Measurements from ENCODE around the gene CDKL5. TPM values are rescaled to one million over a fixed set of nuclear protein-coding genes. Genes with fewer than 3 reads are reported as not detected.

CDKL5 gene
- total and polyA plus RNA-seq, 7 experiments from 2014 or later = 1.2 to 7.0 (median 4.3) TPM

DNA sequence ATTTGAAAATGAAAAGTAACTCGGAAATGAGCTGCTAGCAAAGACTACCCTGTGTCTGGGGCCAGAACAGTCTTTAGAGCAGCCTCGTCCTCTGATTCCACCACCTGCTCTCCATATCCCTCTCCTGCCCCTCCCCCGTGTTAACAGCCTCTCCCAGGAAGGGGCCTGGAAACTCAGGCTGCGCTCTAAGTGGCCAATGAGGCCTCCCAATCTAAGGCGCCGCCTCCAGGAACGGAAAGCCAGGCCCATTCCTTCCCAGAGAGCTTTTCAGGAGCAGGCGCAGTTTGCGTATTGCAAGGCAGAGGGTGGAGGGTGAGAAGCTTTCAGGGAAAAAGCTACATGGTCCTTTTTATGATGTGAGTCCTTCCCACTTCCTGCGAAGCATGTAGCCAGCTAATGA lies 215.3 kb downstream of the CDKL5 start:
- ATAC-seq = no peak
- H3K4me1 Mint-ChIP-seq = no peaks in the 10 kb centered on the region
- H3K27me3 Mint-ChIP-seq = no peaks in the 10 kb centered on the region
- no peak overlapping the region for H3K27ac Mint-ChIP-seq
- no peaks in the 10 kb centered on the region for H3K27me3 ChIP-seq (ENCODE audit: control insufficient read depth in 2 of 2, insufficient read depth in 2 of 2, low read length in 2 of 2)
- intact Hi-C loops (cut with micrococcal nuclease) = no loop called here
- no peak for DNase-seq
- peaks cover 0 to 4% (median 0%) of the 10 kb centered on the region in 5 donors for H3K36me3 Mint-ChIP-seq
- no peaks in the 10 kb centered on the region for H3K9me3 ChIP-seq (ENCODE audit: control insufficient read depth in 2 of 3, low read length in 3 of 3)
- no peaks in the 10 kb centered on the region for H3K4me1 ChIP-seq (ENCODE audit: control insufficient read depth in 2 of 2, insufficient read depth in 2 of 2, low read length in 2 of 2)
- POLR2A ChIA-PET = no interaction called here
- H3K4me3 ChIP-seq (ENCODE audit: low read length) = no peak overlapping the region
- no peak overlapping the region for H3K4me3 Mint-ChIP-seq
- no peak overlapping the region for H3K27ac ChIP-seq (ENCODE audit: low read depth, low read length)
- no peaks in the 10 kb centered on the region for H3K36me3 ChIP-seq (ENCODE audit: control insufficient read depth in 2 of 3, insufficient read depth in 3 of 3, low read length in 3 of 3)
- CTCF ChIA-PET = no interaction called here
- H3K9me3 Mint-ChIP-seq = peaks cover 0 to 2% (median 0%) of the 10 kb centered on the region in 11 donors

DNA sequence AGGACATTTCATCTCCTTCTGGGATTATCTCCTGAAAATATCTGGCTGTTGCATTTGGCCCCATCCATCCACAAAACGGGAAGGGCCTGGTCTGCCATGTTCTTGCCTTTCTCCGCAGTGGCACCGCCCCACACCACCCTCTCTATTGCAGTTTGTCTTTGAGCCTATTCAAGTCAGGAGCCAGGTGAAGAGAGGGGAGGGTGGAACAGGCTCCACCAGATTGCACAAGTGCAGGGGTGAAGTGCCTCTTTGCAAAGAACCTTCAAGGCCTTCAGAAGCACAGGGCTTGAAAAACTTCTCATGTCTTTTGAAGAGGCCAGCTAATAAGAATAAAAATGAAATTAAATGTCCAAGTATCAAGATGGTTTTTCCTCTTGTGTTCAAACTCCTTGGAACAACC lies 217.8 kb downstream of the CDKL5 start:
- ChIA-PET CTCF (no interaction called here), POLR2A (no interaction called here)
- intact Hi-C loops (cut with micrococcal nuclease) = no loop called here
- H3K36me3 ChIP-seq (ENCODE audit: control insufficient read depth in 2 of 3, insufficient read depth in 3 of 3, low read length in 3 of 3) = no peaks in the 10 kb centered on the region
- no peak overlapping the region for H3K27ac Mint-ChIP-seq
- peaks cover 0 to 3% (median 0%) of the 10 kb centered on the region in 5 donors for H3K36me3 Mint-ChIP-seq
- DNase-seq (no peak), ATAC-seq (no peak)
- H3K9me3 ChIP-seq (ENCODE audit: control insufficient read depth in 2 of 3, low read length in 3 of 3) = no peaks in the 10 kb centered on the region
- no peaks in the 10 kb centered on the region for H3K27me3 Mint-ChIP-seq
- peaks cover 0 to 3% (median 0%) of the 10 kb centered on the region in 11 donors for H3K9me3 Mint-ChIP-seq
- H3K4me3 Mint-ChIP-seq = no peak overlapping the region
- no peak overlapping the region for H3K4me3 ChIP-seq (ENCODE audit: low read length)
- no peaks in the 10 kb centered on the region for H3K4me1 Mint-ChIP-seq
- no peaks in the 10 kb centered on the region for H3K4me1 ChIP-seq (ENCODE audit: control insufficient read depth in 2 of 2, insufficient read depth in 2 of 2, low read length in 2 of 2)
- no peak overlapping the region for H3K27ac ChIP-seq (ENCODE audit: low read depth, low read length)
- no peaks in the 10 kb centered on the region for H3K27me3 ChIP-seq (ENCODE audit: control insufficient read depth in 2 of 2, insufficient read depth in 2 of 2, low read length in 2 of 2)

GRCh38 chrX:18643853-18644252 lies 218.4 kb downstream of the CDKL5 start:
- Mint-ChIP-seq H3K9me3 (peaks cover 0 to 3% (median 0%) of the 10 kb centered on the region in 11 donors), H3K4me1 (no peaks in the 10 kb centered on the region), H3K27ac (no peak overlapping the region), H3K27me3 (no peaks in the 10 kb centered on the region), H3K36me3 (peaks cover 0 to 3% (median 0%) of the 10 kb centered on the region in 5 donors), H3K4me3 (no peak overlapping the region)
- ChIA-PET POLR2A (no interaction called here), CTCF (no interaction called here)
- intact Hi-C loops (cut with micrococcal nuclease) = no loop called here
- H3K36me3 ChIP-seq (ENCODE audit: control insufficient read depth in 2 of 3, insufficient read depth in 3 of 3, low read length in 3 of 3) = no peaks in the 10 kb centered on the region
- no peaks in the 10 kb centered on the region for H3K27me3 ChIP-seq (ENCODE audit: control insufficient read depth in 2 of 2, insufficient read depth in 2 of 2, low read length in 2 of 2)
- no peak for DNase-seq
- no peak overlapping the region for H3K4me3 ChIP-seq (ENCODE audit: low read length)
- H3K4me1 ChIP-seq (ENCODE audit: control insufficient read depth in 2 of 2, insufficient read depth in 2 of 2, low read length in 2 of 2) = no peaks in the 10 kb centered on the region
- H3K9me3 ChIP-seq (ENCODE audit: control insufficient read depth in 2 of 3, low read length in 3 of 3) = no peaks in the 10 kb centered on the region
- ATAC-seq = no peak
- no peak overlapping the region for H3K27ac ChIP-seq (ENCODE audit: low read depth, low read length)

- no peaks in the 10 kb centered on the region for H3K4me1 ChIP-seq (ENCODE audit: control insufficient read depth in 2 of 2, insufficient read depth in 2 of 2, low read length in 2 of 2)
- Mint-ChIP-seq H3K27me3 (no peaks in the 10 kb centered on the region), H3K4me1 (no peaks in the 10 kb centered on the region), H3K4me3 (no peak overlapping the region), H3K36me3 (peaks cover 0 to 3% (median 0%) of the 10 kb centered on the region in 5 donors), H3K27ac (no peak overlapping the region), H3K9me3 (peaks cover 0 to 3% (median 0%) of the 10 kb centered on the region in 11 donors)
- CTCF ChIA-PET = no interaction called here
- intact Hi-C loops (cut with micrococcal nuclease) = no loop called here
- H3K36me3 ChIP-seq (ENCODE audit: control insufficient read depth in 2 of 3, insufficient read depth in 3 of 3, low read length in 3 of 3) = no peaks in the 10 kb centered on the region
- DNase-seq (no peak), ATAC-seq (no peak)
- H3K27me3 ChIP-seq (ENCODE audit: control insufficient read depth in 2 of 2, insufficient read depth in 2 of 2, low read length in 2 of 2) = no peaks in the 10 kb centered on the region
- H3K9me3 ChIP-seq (ENCODE audit: control insufficient read depth in 2 of 3, low read length in 3 of 3) = no peaks in the 10 kb centered on the region
- POLR2A ChIA-PET = interaction anchor here (0.6 kb wide), 1 partner anchor 264 kb away, joined by 5 read pairs; no protein-coding TSS in a partner anchor
- H3K27ac ChIP-seq (ENCODE audit: low read depth, low read length) = no peak overlapping the region
- H3K4me3 ChIP-seq (ENCODE audit: low read length) = no peak overlapping the region
Measured at GRCh38 chrX:18647621-18648020, 222.2 kb downstream of the CDKL5 start.

GRCh38 chrX:18649498-18649951 lies 224.1 kb downstream of the CDKL5 start:
- H3K4me3 ChIP-seq (ENCODE audit: low read length) = no peak overlapping the region
- peaks cover 0 to 3% (median 0%) of the 10 kb centered on the region in 11 donors for H3K9me3 Mint-ChIP-seq
- H3K9me3 ChIP-seq (ENCODE audit: control insufficient read depth in 2 of 3, low read length in 3 of 3) = no peaks in the 10 kb centered on the region
- no peak for ATAC-seq
- no peaks in the 10 kb centered on the region for H3K4me1 ChIP-seq (ENCODE audit: control insufficient read depth in 2 of 2, insufficient read depth in 2 of 2, low read length in 2 of 2)
- H3K36me3 ChIP-seq (ENCODE audit: control insufficient read depth in 2 of 3, insufficient read depth in 3 of 3, low read length in 3 of 3) = no peaks in the 10 kb centered on the region
- CTCF ChIA-PET = no interaction called here
- no peaks in the 10 kb centered on the region for H3K27me3 ChIP-seq (ENCODE audit: control insufficient read depth in 2 of 2, insufficient read depth in 2 of 2, low read length in 2 of 2)
- intact Hi-C loops (cut with micrococcal nuclease) = no loop called here
- no peaks in the 10 kb centered on the region for H3K27me3 Mint-ChIP-seq
- no peak overlapping the region for H3K27ac ChIP-seq (ENCODE audit: low read depth, low read length)
- POLR2A ChIA-PET = no interaction called here
- no peak overlapping the region for H3K4me3 Mint-ChIP-seq
- no peaks in the 10 kb centered on the region for H3K4me1 Mint-ChIP-seq
- H3K27ac Mint-ChIP-seq = no peak overlapping the region
- no peak for DNase-seq
- peaks cover 0 to 3% (median 0%) of the 10 kb centered on the region in 5 donors for H3K36me3 Mint-ChIP-seq

- Histone ChIP-seq H3K4me1 (ENCODE audit: control insufficient read depth in 2 of 2, insufficient read depth in 2 of 2, low read length in 2 of 2) (no peaks in the 10 kb centered on the region), H3K36me3 (ENCODE audit: control insufficient read depth in 2 of 3, insufficient read depth in 3 of 3, low read length in 3 of 3) (no peaks in the 10 kb centered on the region), H3K4me3 (ENCODE audit: low read length) (no peak overlapping the region), H3K27ac (ENCODE audit: low read depth, low read length) (no peak overlapping the region), H3K27me3 (ENCODE audit: control insufficient read depth in 2 of 2, insufficient read depth in 2 of 2, low read length in 2 of 2) (no peaks in the 10 kb centered on the region), H3K9me3 (ENCODE audit: control insufficient read depth in 2 of 3, low read length in 3 of 3) (no peaks in the 10 kb centered on the region)
- Mint-ChIP-seq H3K27ac (no peak overlapping the region), H3K4me1 (no peaks in the 10 kb centered on the region), H3K36me3 (peaks cover 0 to 3% (median 0%) of the 10 kb centered on the region in 5 donors), H3K9me3 (peaks cover 0 to 3% (median 0%) of the 10 kb centered on the region in 11 donors), H3K4me3 (no peak overlapping the region), H3K27me3 (no peaks in the 10 kb centered on the region)
- ChIA-PET CTCF (no interaction called here), POLR2A (no interaction called here)
- ATAC-seq (no peak), DNase-seq (no peak)
- intact Hi-C loops (cut with micrococcal nuclease) = no loop called here
Measured at GRCh38 chrX:18650662-18651061, 225.3 kb downstream of the CDKL5 start.

DNA sequence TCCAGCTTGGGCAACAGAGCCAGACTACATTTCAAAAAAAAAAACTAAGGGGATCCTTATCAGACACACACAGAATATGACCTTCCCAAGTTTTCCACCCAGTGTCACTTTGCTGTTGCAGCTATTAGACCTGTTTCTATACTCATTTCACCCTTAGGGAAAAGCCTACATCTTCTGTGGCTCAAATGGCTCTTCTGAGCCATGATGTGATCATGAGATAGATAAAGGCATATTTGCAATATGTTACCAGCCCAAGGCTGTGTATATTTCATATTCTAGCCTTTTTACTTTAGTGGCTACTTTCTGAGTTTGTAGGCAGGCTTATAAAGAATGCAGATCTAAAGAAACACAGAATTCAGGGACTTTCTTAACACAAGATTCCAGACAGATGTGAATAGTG lies 227.2 kb downstream of the CDKL5 start:
- ATAC-seq = no peak
- CTCF ChIA-PET = no interaction called here
- peaks cover 0 to 2% (median 0%) of the 10 kb centered on the region in 11 donors for H3K9me3 Mint-ChIP-seq
- POLR2A ChIA-PET = no interaction called here
- intact Hi-C loops (cut with micrococcal nuclease) = no loop called here
- Histone ChIP-seq H3K36me3 (ENCODE audit: control insufficient read depth in 2 of 3, insufficient read depth in 3 of 3, low read length in 3 of 3) (no peaks in the 10 kb centered on the region), H3K27ac (ENCODE audit: low read depth, low read length) (no peak overlapping the region), H3K9me3 (ENCODE audit: control insufficient read depth in 2 of 3, low read length in 3 of 3) (no peaks in the 10 kb centered on the region), H3K27me3 (ENCODE audit: control insufficient read depth in 2 of 2, insufficient read depth in 2 of 2, low read length in 2 of 2) (no peaks in the 10 kb centered on the region), H3K4me1 (ENCODE audit: control insufficient read depth in 2 of 2, insufficient read depth in 2 of 2, low read length in 2 of 2) (no peaks in the 10 kb centered on the region), H3K4me3 (ENCODE audit: low read length) (no peak overlapping the region)
- H3K4me1 Mint-ChIP-seq = no peaks in the 10 kb centered on the region
- no peak for DNase-seq
- H3K27me3 Mint-ChIP-seq = no peaks in the 10 kb centered on the region
- no peak overlapping the region for H3K27ac Mint-ChIP-seq
- H3K4me3 Mint-ChIP-seq = no peak overlapping the region
- no peaks in the 10 kb centered on the region for H3K36me3 Mint-ChIP-seq
